Measurements from ENCODE around the gene PRDM15. TPM values are rescaled to one million over a fixed set of nuclear protein-coding genes. Genes with fewer than 3 reads are reported as not detected.

The PRDM15 gene
- total RNA-seq, 1 donor from 2014 or later: 12.0 TPM

- H3K27me3 Mint-ChIP-seq (ENCODE audit: low read depth): no peaks in the 10 kb centered on the region
- H3K4me1 Mint-ChIP-seq: peaks cover 18% of the 10 kb centered on the region
- TF ChIP-seq, protein P1, sequence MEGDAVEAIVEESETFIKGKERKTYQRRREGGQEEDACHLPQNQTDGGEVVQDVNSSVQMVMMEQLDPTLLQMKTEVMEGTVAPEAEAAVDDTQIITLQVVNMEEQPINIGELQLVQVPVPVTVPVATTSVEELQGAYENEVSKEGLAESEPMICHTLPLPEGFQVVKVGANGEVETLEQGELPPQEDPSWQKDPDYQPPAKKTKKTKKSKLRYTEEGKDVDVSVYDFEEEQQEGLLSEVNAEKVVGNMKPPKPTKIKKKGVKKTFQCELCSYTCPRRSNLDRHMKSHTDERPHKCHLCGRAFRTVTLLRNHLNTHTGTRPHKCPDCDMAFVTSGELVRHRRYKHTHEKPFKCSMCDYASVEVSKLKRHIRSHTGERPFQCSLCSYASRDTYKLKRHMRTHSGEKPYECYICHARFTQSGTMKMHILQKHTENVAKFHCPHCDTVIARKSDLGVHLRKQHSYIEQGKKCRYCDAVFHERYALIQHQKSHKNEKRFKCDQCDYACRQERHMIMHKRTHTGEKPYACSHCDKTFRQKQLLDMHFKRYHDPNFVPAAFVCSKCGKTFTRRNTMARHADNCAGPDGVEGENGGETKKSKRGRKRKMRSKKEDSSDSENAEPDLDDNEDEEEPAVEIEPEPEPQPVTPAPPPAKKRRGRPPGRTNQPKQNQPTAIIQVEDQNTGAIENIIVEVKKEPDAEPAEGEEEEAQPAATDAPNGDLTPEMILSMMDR (conservative IDR thresholded peaks at IDR 0.05): no peak
- H3K4me3 Mint-ChIP-seq: no peak overlapping the region
- no peak overlapping the region for H3K27ac Mint-ChIP-seq (ENCODE audit: unreplicated experiment)
- no peaks in the 10 kb centered on the region for H3K9me3 Mint-ChIP-seq
- no peak for DNase-seq (ENCODE audit: low read depth, low spot score)
- no peaks in the 10 kb centered on the region for H3K36me3 Mint-ChIP-seq (ENCODE audit: low read depth)
Observed at GRCh38 chr21:41861987-41862386, 17.2 kb downstream of the PRDM15 start.

- no peaks in the 10 kb centered on the region for H3K27me3 Mint-ChIP-seq (ENCODE audit: low read depth)
- TF ChIP-seq, protein P1 (conservative IDR thresholded peaks at IDR 0.05): no peak
- H3K9me3 Mint-ChIP-seq: no peaks in the 10 kb centered on the region
- H3K4me3 Mint-ChIP-seq: no peak overlapping the region
- no peak for DNase-seq (ENCODE audit: low read depth, low spot score)
- H3K4me1 Mint-ChIP-seq: peaks cover 15% of the 10 kb centered on the region
- H3K36me3 Mint-ChIP-seq (ENCODE audit: low read depth): peaks cover 4% of the 10 kb centered on the region
- H3K27ac Mint-ChIP-seq (ENCODE audit: unreplicated experiment): peak overlapping the region; percentile 47
Observed at GRCh38 chr21:41861255-41861654, 17.9 kb downstream of the PRDM15 start.

DNA sequence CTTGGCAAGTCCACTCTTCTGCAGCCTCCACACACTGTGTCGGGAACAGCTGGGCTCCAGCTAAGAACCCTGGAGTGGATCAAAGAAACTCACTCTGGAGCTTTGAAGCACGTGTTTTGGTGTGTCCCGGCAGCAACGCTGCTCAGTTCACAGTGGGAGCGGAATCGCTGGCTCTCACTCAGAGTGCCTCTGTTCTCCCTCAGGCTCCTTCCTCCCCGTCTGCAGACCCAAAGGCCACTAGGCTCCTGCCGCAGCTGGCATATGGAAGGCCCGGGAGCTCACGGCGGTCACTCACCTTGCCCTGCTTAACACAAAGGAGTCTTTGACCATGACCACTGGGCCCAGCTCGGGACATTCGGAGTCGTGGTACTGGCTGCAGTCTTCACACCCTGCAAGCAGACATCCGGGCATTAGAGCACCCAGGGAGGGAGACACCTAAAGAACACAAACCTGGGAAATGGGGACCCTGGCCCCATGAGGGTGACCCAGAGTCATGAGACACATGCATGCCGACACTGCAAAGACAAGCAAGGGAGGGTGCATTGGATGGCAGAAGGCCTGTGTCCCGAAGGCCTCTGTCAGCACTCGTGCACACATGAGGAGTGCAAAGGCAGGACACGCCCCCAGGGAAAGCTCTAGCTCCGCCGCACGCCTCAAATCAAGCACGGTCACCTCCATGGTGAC is 19.7 kb downstream of the PRDM15 start:
- H3K36me3 Mint-ChIP-seq (ENCODE audit: low read depth): peaks cover 6% of the 10 kb centered on the region
- peaks cover 9% of the 10 kb centered on the region for H3K4me1 Mint-ChIP-seq
- no peak overlapping the region for H3K4me3 Mint-ChIP-seq
- no peaks in the 10 kb centered on the region for H3K27me3 Mint-ChIP-seq (ENCODE audit: low read depth)
- TF ChIP-seq, protein P1 (conservative IDR thresholded peaks at IDR 0.05): no peak
- H3K27ac Mint-ChIP-seq (ENCODE audit: unreplicated experiment): no peak overlapping the region
- no peak for DNase-seq (ENCODE audit: low read depth, low spot score)
- no peaks in the 10 kb centered on the region for H3K9me3 Mint-ChIP-seq

- TF ChIP-seq, protein P1 (conservative IDR thresholded peaks at IDR 0.05): no peak
- Mint-ChIP-seq H3K9me3 (no peaks in the 10 kb centered on the region), H3K36me3 (ENCODE audit: low read depth) (peaks cover 7% of the 10 kb centered on the region)
Observed at GRCh38 chr21:41858466-41859296, 20.5 kb downstream of the PRDM15 start.

DNA sequence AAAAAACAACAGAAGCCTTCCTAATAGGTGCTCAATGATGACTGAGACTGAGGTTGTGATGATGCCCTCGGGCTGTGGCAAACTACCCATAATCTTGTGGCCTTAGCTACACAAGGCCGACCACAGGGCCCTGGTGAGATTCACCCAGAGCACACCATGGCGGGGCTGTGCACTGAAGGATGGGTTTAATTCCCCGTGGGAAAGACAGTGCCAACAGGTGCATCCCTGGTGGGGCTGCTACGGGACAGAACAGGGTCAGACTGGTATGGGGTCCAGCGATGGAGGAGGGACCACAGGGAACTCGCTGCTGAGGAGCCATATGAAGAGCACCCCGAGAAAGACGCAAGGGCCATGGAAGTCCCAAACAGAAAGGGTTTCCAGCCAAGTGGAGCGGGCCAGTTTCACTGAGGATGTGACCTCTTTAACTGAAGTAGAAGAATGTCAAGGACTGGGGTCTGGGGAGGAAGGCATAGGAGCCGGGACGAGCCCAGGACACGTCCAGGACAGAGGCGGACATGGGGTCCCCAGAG is 21.3 kb downstream of the PRDM15 start:
- no peaks in the 10 kb centered on the region for H3K9me3 Mint-ChIP-seq
- H3K4me3 Mint-ChIP-seq: no peak overlapping the region
- peaks cover 7% of the 10 kb centered on the region for H3K36me3 Mint-ChIP-seq (ENCODE audit: low read depth)
- peaks cover 4% of the 10 kb centered on the region for H3K4me1 Mint-ChIP-seq
- TF ChIP-seq, protein P1 (conservative IDR thresholded peaks at IDR 0.05): no peak
- H3K27me3 Mint-ChIP-seq (ENCODE audit: low read depth): no peaks in the 10 kb centered on the region
- no peak overlapping the region for H3K27ac Mint-ChIP-seq (ENCODE audit: unreplicated experiment)
- DNase-seq (ENCODE audit: low read depth, low spot score): no peak

More at GRCh38 chr21:41858466-41859296, 20.5 kb downstream of the PRDM15 start:
- Mint-ChIP-seq H3K27me3 (ENCODE audit: low read depth) (no peaks in the 10 kb centered on the region), H3K4me1 (peaks cover 9% of the 10 kb centered on the region), H3K4me3 (no peak overlapping the region), H3K27ac (ENCODE audit: unreplicated experiment) (no peak overlapping the region)
- DNase-seq (ENCODE audit: low read depth, low spot score): no peak
